ENCODE results near the gene RAB24. TPM values are rescaled to one million over a fixed set of nuclear protein-coding genes. Genes with fewer than 3 reads are reported as not detected.

RAB24 gene
- total and polyA plus RNA-seq, 4 donors: 8.5 to 19.0 (median 12.0) TPM

DNA sequence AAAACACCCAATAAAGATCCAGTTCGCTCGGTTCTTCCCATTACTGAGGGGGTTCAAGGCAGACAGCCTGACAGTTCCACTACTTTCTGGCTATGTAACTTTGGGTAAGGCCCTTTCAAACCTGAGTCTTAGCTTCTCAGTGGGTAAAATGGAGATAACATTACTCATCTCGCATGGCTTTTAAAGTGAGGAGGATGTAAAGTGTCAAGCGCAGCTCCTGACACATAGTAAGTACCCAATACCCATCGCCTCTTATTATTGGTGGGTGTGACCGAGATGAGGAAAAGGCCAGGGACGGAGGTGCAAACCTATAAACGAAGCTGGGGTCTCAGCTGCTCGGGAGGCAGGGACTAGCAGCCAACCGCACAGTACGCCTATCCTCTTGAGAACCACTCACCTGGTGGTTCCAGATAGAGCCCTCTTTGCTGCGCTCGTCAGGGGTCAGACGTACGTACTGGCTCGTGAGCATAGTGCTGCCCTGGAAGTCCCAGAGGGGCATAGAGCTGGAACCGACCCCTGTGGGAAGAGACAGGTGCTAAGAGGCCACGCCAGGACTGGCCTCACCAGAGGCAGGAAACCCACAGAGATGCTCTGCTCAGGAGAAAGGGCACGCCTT lies 47.4 kb upstream of the RAB24 start:
- H3K27me3 ChIP-seq (ENCODE audit: control insufficient read depth in 4 of 4, insufficient read depth in 4 of 4, low read length in 3 of 4): no peaks in the 10 kb centered on the region
- H3K36me3 ChIP-seq (ENCODE audit: control insufficient read depth in 4 of 4, insufficient read depth in 3 of 4, low read depth in 1 of 4, low read length in 3 of 4): peaks cover 0 to 9% (median 1%) of the 10 kb centered on the region in 4 donors
- TF ChIP-seq NR2F2 (IDR thresholded peaks at IDR 0.05): no peak
- TF ChIP-seq, protein P1, sequence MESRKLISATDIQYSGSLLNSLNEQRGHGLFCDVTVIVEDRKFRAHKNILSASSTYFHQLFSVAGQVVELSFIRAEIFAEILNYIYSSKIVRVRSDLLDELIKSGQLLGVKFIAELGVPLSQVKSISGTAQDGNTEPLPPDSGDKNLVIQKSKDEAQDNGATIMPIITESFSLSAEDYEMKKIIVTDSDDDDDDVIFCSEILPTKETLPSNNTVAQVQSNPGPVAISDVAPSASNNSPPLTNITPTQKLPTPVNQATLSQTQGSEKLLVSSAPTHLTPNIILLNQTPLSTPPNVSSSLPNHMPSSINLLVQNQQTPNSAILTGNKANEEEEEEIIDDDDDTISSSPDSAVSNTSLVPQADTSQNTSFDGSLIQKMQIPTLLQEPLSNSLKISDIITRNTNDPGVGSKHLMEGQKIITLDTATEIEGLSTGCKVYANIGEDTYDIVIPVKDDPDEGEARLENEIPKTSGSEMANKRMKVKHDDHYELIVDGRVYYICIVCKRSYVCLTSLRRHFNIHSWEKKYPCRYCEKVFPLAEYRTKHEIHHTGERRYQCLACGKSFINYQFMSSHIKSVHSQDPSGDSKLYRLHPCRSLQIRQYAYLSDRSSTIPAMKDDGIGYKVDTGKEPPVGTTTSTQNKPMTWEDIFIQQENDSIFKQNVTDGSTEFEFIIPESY (IDR thresholded peaks at IDR 0.05): no peak
- TF ChIP-seq GABPA (IDR thresholded peaks at IDR 0.05 in 1 of 2, conservative IDR thresholded peaks at IDR 0.05 in 1 of 2): no peak
- TF ChIP-seq RAD21 (IDR thresholded peaks at IDR 0.05): no peak
- TF ChIP-seq RXRA (IDR thresholded peaks at IDR 0.05): no peak
- no peak for TF ChIP-seq HNF4G (IDR thresholded peaks at IDR 0.05)
- no peak for TF ChIP-seq FOXA2 (IDR thresholded peaks at IDR 0.05)
- no peak for TF ChIP-seq REST (IDR thresholded peaks at IDR 0.05)
- TF ChIP-seq TAF1 (conservative IDR thresholded peaks at IDR 0.05): no peak
- TF ChIP-seq SP1 (IDR thresholded peaks at IDR 0.05): no peak
- TF ChIP-seq EGR1 (IDR thresholded peaks at IDR 0.05; ENCODE audit: low read depth in 2 of 2): no peak
- no peak for TF ChIP-seq HNF4A (conservative IDR thresholded peaks at IDR 0.05)
- no peak for TF ChIP-seq CTCF (IDR thresholded peaks at IDR 0.05; ENCODE audit: low read depth, low read length, missing input control)
- TF ChIP-seq FOXA1 (IDR thresholded peaks at IDR 0.05): no peak
- no peak for TF ChIP-seq YY1 (IDR thresholded peaks at IDR 0.05)
- no peak for TF ChIP-seq MAX (IDR thresholded peaks at IDR 0.05)
- TF ChIP-seq JUND (IDR thresholded peaks at IDR 0.05): no peak
- TF ChIP-seq, protein P2, sequence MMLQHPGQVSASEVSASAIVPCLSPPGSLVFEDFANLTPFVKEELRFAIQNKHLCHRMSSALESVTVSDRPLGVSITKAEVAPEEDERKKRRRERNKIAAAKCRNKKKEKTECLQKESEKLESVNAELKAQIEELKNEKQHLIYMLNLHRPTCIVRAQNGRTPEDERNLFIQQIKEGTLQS (IDR thresholded peaks at IDR 0.05): no peak
- H3K9ac ChIP-seq (ENCODE audit: low read depth in 1 of 2, low read length in 2 of 2): peak overlapping the region; percentile 84 to 94
- peaks cover 19 to 67% (median 55%) of the 10 kb centered on the region in 4 donors for H3K4me1 ChIP-seq (ENCODE audit: control insufficient read depth in 4 of 4, insufficient read depth in 4 of 4, low read length in 3 of 4)
- peak overlapping the region; percentile 83 to 96 for H3K27ac ChIP-seq (ENCODE audit: low read depth in 1 of 2, low read length in 2 of 2)
- H3K4me3 ChIP-seq (ENCODE audit: low read depth in 1 of 3, low read length in 3 of 3): peak overlapping the region; percentile 75 to 99 (median 93)
- 9% methylated on average over 19 of the region's 19 CpGs for WGBS
- no peak for DNase-seq (ENCODE audit: low spot score)
- H3K9me3 ChIP-seq (ENCODE audit: control insufficient read depth in 4 of 4, low read length in 3 of 4): no peaks in the 10 kb centered on the region
